SK-N-SH treated with all-trans-retinoic acid at 6 μM for 48 hours (cell line): ENCODE results near the gene SMYD4.

ENCODE experiments used
- ATAC-seq: fragments of 200-7000 bp; cut with Tn5 transposase; 3 replicates; pipeline ENCODE4 v1.9.1; 2020; ENCODE audit warnings: mild to moderate bottlenecking, moderate library complexity
- ARNTL ChIP-seq: fragments of 450-650 bp; formaldehyde crosslinking; IDR thresholded peaks from 2 replicates; pipeline ENCODE4 v1.5.0; 2020; ENCODE audit warnings: low read depth, mild to moderate bottlenecking, moderate library complexity, borderline replicate concordance
- BACH2 ChIP-seq: fragments of 250-450 bp; sonication (Bioruptor Pico); IDR thresholded peaks from 2 replicates; pipeline ENCODE4 v1.9.0; 2021; ENCODE audit warnings: mild to moderate bottlenecking, borderline replicate concordance
- CSDC2 ChIP-seq: fragments of 250-450 bp; sonication (Bioruptor Pico); IDR thresholded peaks from 2 replicates; pipeline ENCODE4 v1.5.0; 2020; ENCODE audit warnings: mild to moderate bottlenecking, moderate library complexity
- CSRNP3 ChIP-seq: fragments of 250-450 bp; sonication (Bioruptor Pico); IDR thresholded peaks from 2 replicates; pipeline ENCODE4 v1.5.1; 2021; ENCODE audit warnings: mild to moderate bottlenecking, moderate library complexity
- ESRRG ChIP-seq: fragments of 250-450 bp; sonication (Bioruptor Pico); IDR thresholded peaks from 2 replicates; pipeline ENCODE4 v1.6.1; 2021; ENCODE audit warnings: mild to moderate bottlenecking
- OSR1 ChIP-seq: fragments of 250-450 bp; sonication (Bioruptor Pico); IDR thresholded peaks from 2 replicates; pipeline ENCODE4 v1.8.0; 2022; ENCODE audit warnings: moderate library complexity, mild to moderate bottlenecking, inconsistent platforms
- PATZ1 ChIP-seq: fragments of 250-450 bp; sonication (Bioruptor Pico); IDR thresholded peaks from 2 replicates; pipeline ENCODE4 v1.8.0; 2020; ENCODE audit warnings: mild to moderate bottlenecking, moderate library complexity, borderline replicate concordance
- POU6F1 ChIP-seq: fragments of 250-450 bp; sonication (Bioruptor Pico); IDR thresholded peaks from 2 replicates; pipeline ENCODE4 v1.8.0; 2021; ENCODE audit warnings: low read depth, mild to moderate bottlenecking, moderate library complexity, borderline replicate concordance
- PPARA ChIP-seq: fragments of 250-450 bp; sonication (Bioruptor Pico); IDR thresholded peaks from 2 replicates; pipeline ENCODE4 v1.5.0; 2020; ENCODE audit warnings: mild to moderate bottlenecking, borderline replicate concordance
- SNAI2 ChIP-seq: fragments of 250-450 bp; sonication (Bioruptor Pico); IDR thresholded peaks from 2 replicates; pipeline ENCODE4 v1.5.0; 2020; ENCODE audit warnings: mild to moderate bottlenecking, moderate library complexity
- TCF4 ChIP-seq: fragments of 250-450 bp; sonication (Bioruptor Pico); IDR thresholded peaks from 2 replicates; pipeline ENCODE4 v1.8.0; 2021; ENCODE audit warnings: mild to moderate bottlenecking, moderate library complexity, borderline replicate concordance
- TSHZ2 ChIP-seq: fragments of 250-450 bp; sonication (Bioruptor Pico); IDR thresholded peaks from 2 replicates; pipeline ENCODE4 v1.5.0; 2020; ENCODE audit warnings: mild to moderate bottlenecking, moderate library complexity
- ZC3H10 ChIP-seq: fragments of 250-450 bp; sonication (Bioruptor Pico); IDR thresholded peaks from 2 replicates; pipeline ENCODE4 v1.5.1; 2021; ENCODE audit warnings: mild to moderate bottlenecking, moderate library complexity
- ZFP3 ChIP-seq: fragments of 250-450 bp; sonication (Bioruptor Pico); IDR thresholded peaks from 2 replicates; pipeline ENCODE4 v1.5.0; 2020; ENCODE audit warnings: mild to moderate bottlenecking, moderate library complexity
- ZFP30 ChIP-seq: fragments of 450-650 bp; formaldehyde crosslinking; IDR thresholded peaks from 2 replicates; pipeline ENCODE4 v1.5.0; 2022; ENCODE audit warnings: mild to moderate bottlenecking, moderate library complexity
- ZNF565 ChIP-seq: fragments of 450-650 bp; formaldehyde crosslinking; conservative IDR thresholded peaks from 2 replicates; pipeline ENCODE4 v1.5.0; 2020; ENCODE audit warnings: low read depth, mild to moderate bottlenecking, moderate library complexity
- ZNF70 ChIP-seq: fragments of 450-650 bp; formaldehyde crosslinking; IDR thresholded peaks from 2 replicates; pipeline ENCODE4 v1.5.0; 2020; ENCODE audit warnings: mild to moderate bottlenecking, moderate library complexity
- ZNF8 ChIP-seq: fragments of 450-650 bp; formaldehyde crosslinking; IDR thresholded peaks from 2 replicates; pipeline ENCODE4 v1.5.0; 2020; ENCODE audit warnings: mild to moderate bottlenecking, moderate library complexity

The SMYD4 gene

GRCh38 chr17:1847191-1847590 lies 17.5 kb upstream of the SMYD4 start:
- no peak for ATAC-seq
- no peak for TF ChIP-seq TSHZ2 (CRISPR knock-in tag)
- no peak for TF ChIP-seq ZFP30 (CRISPR knock-in tag)

- ATAC-seq, result no peak
Measured at GRCh38 chr17:1843947-1844346, 14.2 kb upstream of the SMYD4 start.

GRCh38 chr17:1839516-1839915 lies 9.8 kb upstream of the SMYD4 start:
- no peak for ATAC-seq
- TF ChIP-seq BACH2 (no peak), TSHZ2 (CRISPR knock-in tag) (no peak), POU6F1 (CRISPR knock-in tag) (no peak), CSRNP3 (no peak), ZFP3 (CRISPR knock-in tag) (no peak), ZNF565 (CRISPR knock-in tag) (no peak), ZC3H10 (CRISPR knock-in tag) (no peak), TCF4 (CRISPR knock-in tag) (no peak), PATZ1 (CRISPR knock-in tag) (no peak), ESRRG (CRISPR knock-in tag) (no peak), ZNF70 (no peak), PPARA (CRISPR knock-in tag) (no peak)

More at GRCh38 chr17:1843947-1844346, 14.2 kb upstream of the SMYD4 start:
- TF ChIP-seq ESRRG (CRISPR knock-in tag) (no peak), CSDC2 (CRISPR knock-in tag) (no peak), OSR1 (CRISPR knock-in tag) (no peak), ZNF565 (CRISPR knock-in tag) (no peak), SNAI2 (CRISPR knock-in tag) (no peak), ZNF8 (CRISPR knock-in tag) (no peak), TSHZ2 (CRISPR knock-in tag) (no peak), ARNTL (CRISPR knock-in tag) (no peak), ZFP3 (CRISPR knock-in tag) (no peak), POU6F1 (CRISPR knock-in tag) (no peak)
